Natural killer cell (primary cell): ENCODE measurements around the gene OR9A4. TPM values are rescaled to one million over a fixed set of nuclear protein-coding genes. Genes with fewer than 3 reads are reported as not detected.

ENCODE experiments used
- ATAC-seq, 3 donors: fragments of 150-1000 bp in 2 of 3; fragments of 200-7000 bp in 1 of 3; cut with Tn5 transposase; 1 replicate in 1 of 3; 2 replicates in 2 of 3; pipeline ENCODE4 v1.10.0; 2021; ENCODE audit warnings: mild to moderate bottlenecking in 2 of 3, moderate library complexity in 2 of 3
- DNase-seq, 2 donors: peaks; one replicate each; pipeline versions ENCODE4 v3.0.0 to v3.0.0-alpha.2; 2013 to 2021; ENCODE audit warnings: mixed read lengths in 1 of 2
- H3K27ac ChIP-seq: one replicate; pipeline ENCODE4 v1.5.1; 2013; ENCODE audit warnings: mild to moderate bottlenecking, low read length
- H3K27me3 ChIP-seq: one replicate; pipeline ENCODE4 v1.6.1; 2013; ENCODE audit warnings: low read length; ENCODE audit not compliant: control insufficient read depth, insufficient read depth
- H3K36me3 ChIP-seq: one replicate; pipeline ENCODE4 v1.6.1; 2013; ENCODE audit warnings: low read length; ENCODE audit not compliant: control insufficient read depth, insufficient read depth
- H3K4me1 ChIP-seq: one replicate; pipeline ENCODE4 v1.6.1; 2013; ENCODE audit warnings: low read length; ENCODE audit not compliant: control insufficient read depth, insufficient read depth
- H3K4me3 ChIP-seq: one replicate; pipeline ENCODE4 v1.5.1; 2013; ENCODE audit warnings: low read length
- H3K9me3 ChIP-seq: one replicate; pipeline ENCODE4 v1.6.1; 2013; ENCODE audit warnings: low read length; ENCODE audit not compliant: control insufficient read depth, insufficient read depth
- H3K27ac Mint-ChIP-seq, 2 donors: one replicate each; pipeline ENCODE4 v1.8.0; 2022; ENCODE audit warnings: mild to moderate bottlenecking in 2 of 2, mixed read lengths in 2 of 2, moderate library complexity in 1 of 2
- H3K27me3 Mint-ChIP-seq, 2 donors: one replicate each; pipeline ENCODE4 v1.8.0; 2022; ENCODE audit warnings: low read depth in 2 of 2, mixed read lengths in 2 of 2
- H3K36me3 Mint-ChIP-seq: one replicate; pipeline ENCODE4 v1.8.0; 2022; ENCODE audit warnings: mixed read lengths
- H3K4me1 Mint-ChIP-seq, 2 donors: one replicate each; pipeline ENCODE4 v1.8.0; 2022; ENCODE audit warnings: mixed read lengths in 2 of 2
- H3K4me3 Mint-ChIP-seq: one replicate; pipeline ENCODE4 v1.8.0; 2022; ENCODE audit warnings: mild to moderate bottlenecking, moderate library complexity, mixed read lengths
- H3K9me3 Mint-ChIP-seq, 2 donors: one replicate each; pipeline ENCODE4 v1.8.0; 2022; ENCODE audit warnings: mixed read lengths in 2 of 2
- WGBS: methylation state at CpG from one replicate; pipeline ENCODE4 v1.1.7; 2013; ENCODE audit warnings: missing lambda C conversion rate; ENCODE audit not compliant: insufficient coverage; 5-methylcytosine and 5-hydroxymethylcytosine counted together
- intact Hi-C: fragments of 100-400 bp; cut with micrococcal nuclease; formaldehyde crosslinking; loops from one replicate; pipeline ENCODE4 v1.14.2; 2022
- total RNA-seq, 4 donors: library from RNA; stranded (reverse); fragments of 120-200 nt in 1 of 4; gene quantifications; one replicate each; pipeline versions ENCODE4 v1.2.3 to v1.2.4, GENCODE V29; 2013 to 2022
- TF ChIP-seq, protein P1 (sequence below): fragments of 200-600 bp; IDR thresholded peaks from one replicate; pipeline ENCODE4 v1.8.0; 2022; ENCODE audit warnings: antibody characterized with exemption

OR9A4 gene
- total RNA-seq, 3 donors from 2014 or later (not counting 1 experiment from before 2014, with no cell fraction given) = not detected

DNA sequence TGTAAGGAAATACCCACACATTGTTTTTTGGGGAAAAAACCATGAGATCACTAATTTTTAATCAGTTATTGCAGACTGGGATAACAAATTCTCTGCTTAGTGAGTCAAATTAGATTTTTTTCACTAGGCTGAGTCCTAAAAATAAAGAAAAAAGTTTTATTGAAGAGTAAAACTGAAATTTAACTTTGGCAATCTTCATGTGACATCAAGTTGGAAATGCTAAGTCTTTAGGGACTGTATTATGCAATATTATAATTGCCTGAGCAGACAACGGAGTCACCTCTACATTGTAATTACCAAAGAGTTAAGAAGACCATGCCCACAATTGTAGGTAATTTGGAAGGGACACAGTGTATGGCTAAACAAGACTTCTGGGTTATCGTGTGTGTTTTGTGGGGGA is 32.8 kb downstream of the OR9A4 start:
- 95% methylated on average over 1 of the region's 2 CpGs for WGBS
- Histone ChIP-seq H3K4me1 (no peaks in the 10 kb centered on the region), H3K36me3 (no peaks in the 10 kb centered on the region), H3K9me3 (no peaks in the 10 kb centered on the region), H3K27ac (no peak overlapping the region), H3K27me3 (no peaks in the 10 kb centered on the region), H3K4me3 (no peak overlapping the region)
- Mint-ChIP-seq H3K36me3 (no peaks in the 10 kb centered on the region), H3K4me1 (no peaks in the 10 kb centered on the region), H3K4me3 (no peak overlapping the region), H3K27ac (no peak overlapping the region), H3K9me3 (no peaks in the 10 kb centered on the region), H3K27me3 (peaks cover 3 to 13% of the 10 kb centered on the region in 2 donors)
- intact Hi-C loops = no loop called here
- ATAC-seq = no peak
- no peak for DNase-seq
- TF ChIP-seq, protein P1, sequence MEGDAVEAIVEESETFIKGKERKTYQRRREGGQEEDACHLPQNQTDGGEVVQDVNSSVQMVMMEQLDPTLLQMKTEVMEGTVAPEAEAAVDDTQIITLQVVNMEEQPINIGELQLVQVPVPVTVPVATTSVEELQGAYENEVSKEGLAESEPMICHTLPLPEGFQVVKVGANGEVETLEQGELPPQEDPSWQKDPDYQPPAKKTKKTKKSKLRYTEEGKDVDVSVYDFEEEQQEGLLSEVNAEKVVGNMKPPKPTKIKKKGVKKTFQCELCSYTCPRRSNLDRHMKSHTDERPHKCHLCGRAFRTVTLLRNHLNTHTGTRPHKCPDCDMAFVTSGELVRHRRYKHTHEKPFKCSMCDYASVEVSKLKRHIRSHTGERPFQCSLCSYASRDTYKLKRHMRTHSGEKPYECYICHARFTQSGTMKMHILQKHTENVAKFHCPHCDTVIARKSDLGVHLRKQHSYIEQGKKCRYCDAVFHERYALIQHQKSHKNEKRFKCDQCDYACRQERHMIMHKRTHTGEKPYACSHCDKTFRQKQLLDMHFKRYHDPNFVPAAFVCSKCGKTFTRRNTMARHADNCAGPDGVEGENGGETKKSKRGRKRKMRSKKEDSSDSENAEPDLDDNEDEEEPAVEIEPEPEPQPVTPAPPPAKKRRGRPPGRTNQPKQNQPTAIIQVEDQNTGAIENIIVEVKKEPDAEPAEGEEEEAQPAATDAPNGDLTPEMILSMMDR = no peak

DNA sequence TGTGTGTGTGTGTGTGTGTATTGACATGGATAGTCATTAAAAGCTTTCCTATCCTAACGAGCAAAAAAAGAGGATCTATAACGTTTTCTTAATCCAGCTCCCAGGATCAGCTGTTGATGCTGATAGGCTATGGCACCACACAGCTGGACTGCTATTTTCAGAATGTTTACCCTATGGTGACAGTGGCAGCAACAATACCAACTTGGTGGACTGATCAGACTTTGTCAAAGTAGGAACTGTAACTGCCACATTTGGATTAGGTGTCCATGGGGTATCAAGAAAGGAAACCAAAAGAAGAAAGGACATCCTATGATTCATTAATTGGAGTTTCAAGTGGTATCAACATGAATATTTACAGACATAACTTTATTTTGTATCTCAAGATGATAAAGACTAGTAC is 33.3 kb downstream of the OR9A4 start:
- Histone ChIP-seq H3K9me3 (no peaks in the 10 kb centered on the region), H3K27ac (no peak overlapping the region), H3K4me1 (no peaks in the 10 kb centered on the region), H3K4me3 (no peak overlapping the region), H3K36me3 (no peaks in the 10 kb centered on the region), H3K27me3 (no peaks in the 10 kb centered on the region)
- no peak overlapping the region for H3K4me3 Mint-ChIP-seq
- no peak overlapping the region for H3K27ac Mint-ChIP-seq
- intact Hi-C loops = no loop called here
- no peaks in the 10 kb centered on the region for H3K4me1 Mint-ChIP-seq
- TF ChIP-seq, protein P1 = no peak
- DNase-seq (no peak), ATAC-seq (no peak)
- peaks cover 0 to 13% of the 10 kb centered on the region in 2 donors for H3K27me3 Mint-ChIP-seq
- no peaks in the 10 kb centered on the region for H3K36me3 Mint-ChIP-seq
- 83% methylated on average over 2 of the region's 2 CpGs for WGBS
- H3K9me3 Mint-ChIP-seq = no peaks in the 10 kb centered on the region

DNA sequence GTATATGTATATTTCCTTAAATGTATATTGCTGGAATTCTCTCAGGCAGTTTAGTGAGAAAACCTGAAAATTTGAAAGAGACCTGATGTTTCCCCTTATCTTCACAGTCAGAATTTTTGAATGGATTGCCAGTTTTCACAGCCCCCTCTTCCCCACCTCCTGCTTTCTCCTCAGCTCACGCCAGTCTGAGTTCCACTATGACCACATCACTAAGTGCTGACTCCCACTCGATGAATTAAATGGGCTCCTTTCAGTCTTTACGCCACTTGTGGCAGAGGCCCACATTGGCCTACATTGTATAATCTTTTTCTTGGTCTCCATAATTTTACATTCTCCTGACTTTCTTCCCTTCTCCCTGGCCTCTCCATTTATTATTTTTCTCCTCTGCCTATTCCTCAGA is 33.7 kb downstream of the OR9A4 start:
- H3K4me1 ChIP-seq = no peaks in the 10 kb centered on the region
- no peak overlapping the region for H3K27ac Mint-ChIP-seq

DNA sequence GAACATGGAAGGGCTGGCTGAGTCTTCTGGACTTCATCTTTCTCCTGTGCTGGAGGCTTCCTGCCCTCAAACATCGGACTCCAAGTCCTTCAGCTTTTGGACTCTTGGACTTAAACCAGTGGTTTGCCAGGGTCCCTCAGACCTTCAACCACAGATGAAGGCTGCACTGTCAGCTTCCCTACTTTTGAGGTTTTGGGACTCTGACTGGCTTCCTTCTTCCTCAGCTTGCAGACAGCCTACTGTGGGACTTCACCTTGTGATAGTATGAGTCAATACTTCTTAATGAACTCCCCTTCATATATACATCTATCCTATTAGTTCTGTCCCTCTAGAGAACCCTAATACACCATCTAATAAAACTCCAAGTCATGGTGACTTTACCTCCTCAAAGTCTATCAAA is 34.6 kb downstream of the OR9A4 start:
- no peak overlapping the region for H3K4me3 Mint-ChIP-seq
- no peak overlapping the region for H3K4me3 ChIP-seq
- H3K36me3 Mint-ChIP-seq = no peaks in the 10 kb centered on the region
- no peak overlapping the region for H3K27ac Mint-ChIP-seq
- DNase-seq (no peak), ATAC-seq (no peak)
- H3K27ac ChIP-seq = no peak overlapping the region
- H3K4me1 ChIP-seq = no peaks in the 10 kb centered on the region
- no peaks in the 10 kb centered on the region for H3K9me3 Mint-ChIP-seq
- H3K9me3 ChIP-seq = no peaks in the 10 kb centered on the region
- peaks cover 0 to 13% of the 10 kb centered on the region in 2 donors for H3K27me3 Mint-ChIP-seq
- H3K4me1 Mint-ChIP-seq = no peaks in the 10 kb centered on the region
- no peaks in the 10 kb centered on the region for H3K27me3 ChIP-seq
- 86% methylated on average over 1 of the region's 1 CpG for WGBS
- H3K36me3 ChIP-seq = no peaks in the 10 kb centered on the region
- TF ChIP-seq, protein P1 = no peak
- intact Hi-C loops = no loop called here

More for the DNA sequence above, 33.7 kb downstream of the OR9A4 start:
- H3K4me3 ChIP-seq = no peak overlapping the region
- TF ChIP-seq, protein P1 = no peak
- peaks cover 0 to 13% of the 10 kb centered on the region in 2 donors for H3K27me3 Mint-ChIP-seq
- H3K4me1 Mint-ChIP-seq = no peaks in the 10 kb centered on the region
- DNase-seq (no peak), ATAC-seq (no peak)
- no peaks in the 10 kb centered on the region for H3K27me3 ChIP-seq
- H3K36me3 ChIP-seq = no peaks in the 10 kb centered on the region
- H3K27ac ChIP-seq = no peak overlapping the region
- H3K36me3 Mint-ChIP-seq = no peaks in the 10 kb centered on the region
- H3K9me3 Mint-ChIP-seq = no peaks in the 10 kb centered on the region
- no peaks in the 10 kb centered on the region for H3K9me3 ChIP-seq
- no peak overlapping the region for H3K4me3 Mint-ChIP-seq
- intact Hi-C loops = no loop called here
- 85% methylated on average over 3 of the region's 3 CpGs for WGBS
